Esophagus squamous epithelium (tissue), 5 donors: ENCODE data around the gene B3GALT4. TPM values are rescaled to one million over a fixed set of nuclear protein-coding genes. Genes with fewer than 3 reads are reported as not detected.

Source experiments
- DNase-seq: peaks from one replicate; lab custom pipeline; 2025; lab: John Stamatoyannopoulos, UW
- H3K27ac ChIP-seq, 4 donors: fragments of 200-600 bp; sonication (generic); one replicate each; pipeline ENCODE4 v1.5.1; 2016 to 2019; ENCODE audit warnings: mild to moderate bottlenecking in 1 of 4
- H3K27me3 ChIP-seq, 4 donors: fragments of 200-600 bp; sonication (generic); 1 replicate in 3 of 4; 2 replicates in 1 of 4; pipeline versions ENCODE4 v1.5.1 to v1.6.0; 2017 to 2021; ENCODE audit warnings: antibody characterized with exemption in 1 of 4
- H3K36me3 ChIP-seq, 3 donors: fragments of 200-600 bp; sonication (generic); one replicate each; pipeline ENCODE4 v1.5.1; 2016 to 2019
- H3K4me1 ChIP-seq, 3 donors: fragments of 200-600 bp; sonication (generic); one replicate each; pipeline ENCODE4 v1.5.1; 2017 to 2019
- H3K4me3 ChIP-seq, 4 donors: fragments of 200-600 bp; sonication (generic); 1 replicate in 3 of 4; 2 replicates in 1 of 4; pipeline ENCODE4 v1.5.1; 2016 to 2019; ENCODE audit warnings: mild to moderate bottlenecking in 2 of 4, moderate library complexity in 1 of 4
- H3K9me3 ChIP-seq, 3 donors: fragments of 200-600 bp; sonication (generic); one replicate each; pipeline ENCODE4 v1.5.1; 2016 to 2019
- POLR2A ChIP-seq, 4 donors: fragments of 450-650 bp; IDR thresholded peaks; one replicate each; pipeline ENCODE4 v1.6.1; 2017; ENCODE audit warnings: antibody characterized with exemption in 4 of 4, mild to moderate bottlenecking in 4 of 4, moderate library complexity in 3 of 4
- WGBS, 2 donors: methylation state at CpG; one replicate each; pipeline ENCODE4 v1.1.5; 2018; 5-methylcytosine and 5-hydroxymethylcytosine counted together
- intact Hi-C: fragments of 100-400 bp; cut with DNase I; formaldehyde crosslinking; loops from one replicate; pipeline ENCODE4 v1.15.0; 2022
- total RNA-seq, 4 donors: library from RNA; depleted of rRNA; stranded (reverse); fragments of >200 nt; gene quantifications; one replicate each; pipeline ENCODE4 v1.1.0, GENCODE V29; 2016
- TF ChIP-seq, protein P1 (sequence below), 6 experiments: fragments of 450-650 bp in 4 of 6; fragments of 200-600 bp in 2 of 6; sonication (generic) in 2 of 6; IDR thresholded peaks; one replicate each; pipeline ENCODE4 v1.5.1; 2016 to 2019; ENCODE audit warnings: antibody characterized with exemption in 6 of 6, mild to moderate bottlenecking in 4 of 6, moderate library complexity in 4 of 6
- donor health status: DM: yes; HTN: yes; CAD: no.

The B3GALT4 gene
- total RNA-seq, 4 donors from 2014 or later: 9.4 to 31.1 (median 15.0) TPM

DNA sequence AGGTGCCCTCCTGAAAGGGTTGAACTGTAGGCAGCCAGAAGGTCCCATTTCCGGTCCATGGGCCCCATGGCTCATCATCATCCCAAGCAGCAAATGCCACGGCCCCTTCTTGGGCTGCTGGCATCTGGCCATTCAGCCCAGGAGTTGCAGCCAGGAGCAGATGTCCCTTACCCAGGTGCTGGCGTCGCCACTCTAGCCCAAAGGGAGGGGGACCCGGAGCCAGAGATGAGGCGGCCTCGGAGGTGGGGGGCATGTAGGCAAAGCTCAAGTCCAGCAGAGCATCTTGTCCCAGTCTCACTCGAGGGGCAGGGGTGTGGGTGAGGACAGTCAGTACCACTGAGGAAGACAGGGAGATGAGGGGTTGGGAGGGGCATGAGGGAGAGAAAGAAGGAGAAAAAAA lies 28.1 kb downstream of the B3GALT4 start:
- H3K27ac ChIP-seq: no peak overlapping the region
- no peaks in the 10 kb centered on the region for H3K9me3 ChIP-seq
- intact Hi-C loops: no loop called here
- no peak overlapping the region for H3K4me3 ChIP-seq
- H3K27me3 ChIP-seq: no peaks in the 10 kb centered on the region
- no peak for TF ChIP-seq POLR2A (IDR thresholded peaks at IDR 0.05)
- TF ChIP-seq, protein P1, sequence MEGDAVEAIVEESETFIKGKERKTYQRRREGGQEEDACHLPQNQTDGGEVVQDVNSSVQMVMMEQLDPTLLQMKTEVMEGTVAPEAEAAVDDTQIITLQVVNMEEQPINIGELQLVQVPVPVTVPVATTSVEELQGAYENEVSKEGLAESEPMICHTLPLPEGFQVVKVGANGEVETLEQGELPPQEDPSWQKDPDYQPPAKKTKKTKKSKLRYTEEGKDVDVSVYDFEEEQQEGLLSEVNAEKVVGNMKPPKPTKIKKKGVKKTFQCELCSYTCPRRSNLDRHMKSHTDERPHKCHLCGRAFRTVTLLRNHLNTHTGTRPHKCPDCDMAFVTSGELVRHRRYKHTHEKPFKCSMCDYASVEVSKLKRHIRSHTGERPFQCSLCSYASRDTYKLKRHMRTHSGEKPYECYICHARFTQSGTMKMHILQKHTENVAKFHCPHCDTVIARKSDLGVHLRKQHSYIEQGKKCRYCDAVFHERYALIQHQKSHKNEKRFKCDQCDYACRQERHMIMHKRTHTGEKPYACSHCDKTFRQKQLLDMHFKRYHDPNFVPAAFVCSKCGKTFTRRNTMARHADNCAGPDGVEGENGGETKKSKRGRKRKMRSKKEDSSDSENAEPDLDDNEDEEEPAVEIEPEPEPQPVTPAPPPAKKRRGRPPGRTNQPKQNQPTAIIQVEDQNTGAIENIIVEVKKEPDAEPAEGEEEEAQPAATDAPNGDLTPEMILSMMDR (IDR thresholded peaks at IDR 0.05): no peak
- peaks cover 5 to 49% (median 13%) of the 10 kb centered on the region in 3 donors for H3K4me1 ChIP-seq
- H3K36me3 ChIP-seq: peaks cover 11 to 79% (median 35%) of the 10 kb centered on the region in 3 donors
- 80 to 93% methylated on average over 1 to 3 of the region's 8 CpGs for WGBS, 2 donors
- DNase-seq: no peak

DNA sequence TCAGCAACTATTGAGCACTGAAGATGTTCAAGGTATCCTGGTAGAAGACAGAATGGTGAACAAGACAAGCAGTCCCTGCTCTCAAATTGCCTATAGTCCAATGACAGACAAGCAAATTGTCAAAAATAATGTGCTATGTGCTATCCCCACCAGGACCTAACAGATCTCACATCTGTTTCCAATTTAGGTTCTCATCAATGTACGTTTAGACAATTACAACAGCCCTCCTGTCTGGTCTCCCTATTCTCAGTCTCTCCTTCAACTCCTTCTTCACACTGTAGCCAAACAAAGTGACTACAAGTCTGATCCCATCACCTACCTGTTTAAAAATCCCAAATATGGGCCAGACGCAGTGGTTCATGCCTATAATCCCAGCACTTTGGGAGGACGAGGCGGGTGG lies 29.4 kb downstream of the B3GALT4 start:
- Histone ChIP-seq H3K4me1 (peaks cover 0 to 49% (median 12%) of the 10 kb centered on the region in 3 donors), H3K4me3 (no peak overlapping the region), H3K9me3 (no peaks in the 10 kb centered on the region), H3K36me3 (peaks cover 11 to 85% (median 35%) of the 10 kb centered on the region in 3 donors), H3K27ac (no peak overlapping the region), H3K27me3 (no peaks in the 10 kb centered on the region)
- intact Hi-C loops: no loop called here
- DNase-seq: no peak
- 35 to 67% methylated on average over 1 to 2 of the region's 4 CpGs for WGBS, 2 donors
- no peak for TF ChIP-seq POLR2A (IDR thresholded peaks at IDR 0.05)
- TF ChIP-seq, protein P1 (IDR thresholded peaks at IDR 0.05): no peak

DNA sequence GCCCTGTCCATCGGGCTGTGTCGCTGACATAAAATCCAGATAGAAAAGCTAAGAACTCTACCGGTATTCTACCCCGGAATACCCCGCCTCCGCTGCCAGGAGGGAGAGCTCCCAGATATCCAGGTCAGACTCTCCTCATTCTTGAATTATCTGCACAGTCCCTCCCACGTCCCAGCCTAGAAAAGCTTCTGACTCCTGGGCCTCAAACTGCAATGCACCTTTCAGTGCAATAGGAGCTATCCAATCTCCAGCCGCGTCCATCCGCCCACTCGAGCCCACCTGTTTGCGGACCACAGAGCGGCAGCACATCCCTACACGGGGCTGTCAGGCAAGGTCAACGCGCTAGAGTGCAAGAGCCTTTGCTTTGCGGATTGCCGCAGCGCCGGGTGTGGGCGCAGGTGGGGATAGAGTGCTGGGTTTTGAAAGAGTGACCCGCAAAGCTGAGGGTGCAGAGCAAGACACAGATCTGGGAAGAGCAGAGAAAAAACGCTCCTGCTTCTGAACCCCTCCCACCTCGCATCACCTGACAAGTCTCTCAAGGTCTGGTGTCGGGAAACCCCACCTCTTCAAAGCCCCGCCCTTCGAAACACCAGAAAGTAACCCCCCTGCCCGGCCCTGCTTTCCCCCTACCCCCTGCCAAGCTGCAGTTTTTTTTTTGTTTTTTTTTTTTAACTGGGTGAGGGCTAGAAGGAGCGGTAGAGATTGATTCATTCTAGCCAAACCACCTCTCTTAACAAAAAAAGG lies 35.6 kb downstream of the B3GALT4 start:
- Histone ChIP-seq H3K9me3 (no peaks in the 10 kb centered on the region), H3K4me1 (peaks cover 26 to 69% (median 44%) of the 10 kb centered on the region in 3 donors), H3K4me3 (peak overlapping the region; percentile 72 to 81 (median 76)), H3K27me3 (no peaks in the 10 kb centered on the region), H3K27ac (peak overlapping the region; percentile 91 to 99 (median 98)), H3K36me3 (peaks cover 0 to 44% (median 0%) of the 10 kb centered on the region in 3 donors)
- DNase-seq: no peak
- intact Hi-C loops: no loop called here
- 2 to 13% methylated on average over 12 to 15 of the region's 29 CpGs for WGBS, 2 donors
- TF ChIP-seq, protein P1 (IDR thresholded peaks at IDR 0.05): no peak
- peak in 1 of 4 donors; percentile 43 for TF ChIP-seq POLR2A (IDR thresholded peaks at IDR 0.05)

DNA sequence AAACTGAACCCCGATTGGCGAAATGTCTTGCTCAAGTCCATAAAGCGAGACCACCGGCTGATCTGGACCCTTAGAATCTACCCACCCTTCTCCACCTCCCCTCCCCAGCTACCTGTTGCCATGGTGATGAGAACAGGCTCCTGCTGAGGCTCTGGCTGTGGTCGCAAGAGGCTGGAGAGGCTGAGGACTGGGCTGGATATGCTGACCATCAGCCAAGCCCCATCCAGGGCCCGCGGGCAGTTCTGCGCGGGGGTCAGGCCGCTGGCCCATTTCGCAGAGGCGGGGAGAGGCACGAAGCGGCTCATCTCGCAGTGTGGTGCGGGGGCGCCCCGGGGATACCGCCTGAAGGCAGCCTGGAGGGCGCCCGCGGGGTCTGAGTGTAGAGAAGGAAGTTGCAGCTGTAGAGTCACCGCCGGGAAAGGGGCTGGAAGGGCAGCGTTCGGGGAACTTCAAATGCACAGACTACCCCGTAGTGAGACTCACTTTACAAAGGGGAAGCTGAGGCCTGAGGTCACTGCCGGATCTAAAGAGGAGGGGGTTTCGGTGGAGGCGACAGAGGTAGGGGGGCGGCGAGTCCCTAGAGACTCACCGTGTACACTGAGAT lies 36.3 kb downstream of the B3GALT4 start:
- Histone ChIP-seq H3K27ac (peak overlapping the region; percentile 91 to 99 (median 98)), H3K4me1 (peaks cover 26 to 71% (median 45%) of the 10 kb centered on the region in 3 donors), H3K27me3 (no peaks in the 10 kb centered on the region), H3K36me3 (peaks cover 0 to 41% (median 0%) of the 10 kb centered on the region in 3 donors), H3K9me3 (no peaks in the 10 kb centered on the region), H3K4me3 (peak overlapping the region; percentile 72 to 81 (median 76))
- DNase-seq: no peak
- intact Hi-C loops: no loop called here
- TF ChIP-seq, protein P1 (IDR thresholded peaks at IDR 0.05): no peak
- TF ChIP-seq POLR2A (IDR thresholded peaks at IDR 0.05): no peak
- 0 to 1% methylated on average over 14 to 16 of the region's 33 CpGs for WGBS, 2 donors
